WTC11 (cell line): Measurements from ENCODE around the gene ING5. TPM values are rescaled to one million over a fixed set of nuclear protein-coding genes. Genes with fewer than 3 reads are reported as not detected.

Experiments
- ATAC-seq: fragments of 200-7000 bp; cut with Tn5 transposase; 2 replicates; pipeline ENCODE4 v1.10.0; 2021; ENCODE audit warnings: mild to moderate bottlenecking, moderate library complexity
- CTCF ChIA-PET: fragments of 300-600 bp; sonication (Branson Sonifier 250); formaldehyde crosslinking; loops from one replicate; lab custom pipeline; 2021; ENCODE audit warnings: antibody characterized with exemption; lab: Charles Lee
- POLR2A ChIA-PET: fragments of 350-600 bp; sonication (Branson Sonifier 250); formaldehyde crosslinking; loops from one replicate; lab custom pipeline; 2021; ENCODE audit warnings: antibody characterized with exemption; lab: Charles Lee
- DNase-seq: peaks from one replicate; pipeline ENCODE4 v3.0.0; 2021; ENCODE audit warnings: low spot score
- H3K27ac Mint-ChIP-seq: 2 replicates; pipeline ENCODE4 v1.8.0; 2021; ENCODE audit warnings: mixed read lengths
- H3K27me3 Mint-ChIP-seq: 2 replicates; pipeline ENCODE4 v1.8.0; 2021; ENCODE audit warnings: low read depth, mild to moderate bottlenecking, moderate library complexity, mixed read lengths
- H3K36me3 Mint-ChIP-seq: 2 replicates; pipeline ENCODE4 v1.8.0; 2021; ENCODE audit warnings: mixed read lengths
- H3K4me1 Mint-ChIP-seq: 2 replicates; pipeline ENCODE4 v1.8.0; 2022; ENCODE audit warnings: mixed read lengths
- H3K4me3 Mint-ChIP-seq: 2 replicates; pipeline ENCODE4 v1.8.0; 2021; ENCODE audit warnings: mild to moderate bottlenecking, moderate library complexity, mixed read lengths
- H3K9me3 Mint-ChIP-seq: 2 replicates; pipeline ENCODE4 v1.8.0; 2021; ENCODE audit warnings: mixed read lengths
- CBFB ChIP-seq: sonication (generic); formaldehyde crosslinking; IDR thresholded peaks from 2 replicates; pipeline ENCODE4 v1.8.1; 2022; ENCODE audit warnings: mild to moderate bottlenecking, low read depth, missing genetic modification reagents
- CTCF ChIP-seq: fragments of 200-600 bp; IDR thresholded peaks from 2 replicates; pipeline ENCODE4 v1.8.0; 2022; ENCODE audit warnings: antibody characterized with exemption
- EMX1 ChIP-seq: fragments of 250-450 bp; sonication (Bioruptor Pico); IDR thresholded peaks from 2 replicates; pipeline ENCODE4 v1.8.0; 2021; ENCODE audit warnings: mild to moderate bottlenecking
- FOXP4 ChIP-seq: sonication (generic); formaldehyde crosslinking; IDR thresholded peaks from 2 replicates; pipeline ENCODE4 v1.8.0; 2022; ENCODE audit warnings: mild to moderate bottlenecking, missing genetic modification reagents
- GABPB1 ChIP-seq: sonication (generic); formaldehyde crosslinking; IDR thresholded peaks from 2 replicates; pipeline ENCODE4 v1.8.1; 2023; ENCODE audit warnings: mild to moderate bottlenecking, missing genetic modification reagents
- NFYB ChIP-seq: sonication (generic); formaldehyde crosslinking; conservative IDR thresholded peaks from 2 replicates; pipeline ENCODE4 v1.8.0; 2022; ENCODE audit warnings: low read depth, missing genetic modification reagents
- RELA ChIP-seq: sonication (generic); formaldehyde crosslinking; IDR thresholded peaks from 2 replicates; pipeline ENCODE4 v1.8.1; 2022; ENCODE audit warnings: missing genetic modification reagents, mild to moderate bottlenecking, borderline replicate concordance
- SMAD4 ChIP-seq: sonication (generic); formaldehyde crosslinking; IDR thresholded peaks from 2 replicates; pipeline ENCODE4 v1.8.0; 2022; ENCODE audit warnings: mild to moderate bottlenecking, missing genetic modification reagents
- SOX15 ChIP-seq: fragments of 250-450 bp; sonication (Bioruptor Pico); IDR thresholded peaks from 2 replicates; pipeline ENCODE4 v1.9.0; 2021; ENCODE audit warnings: mild to moderate bottlenecking
- TP53 ChIP-seq: sonication (generic); formaldehyde crosslinking; IDR thresholded peaks from 2 replicates; pipeline ENCODE4 v1.8.1; 2023; ENCODE audit warnings: mild to moderate bottlenecking, missing genetic modification reagents
- ZBTB21 ChIP-seq: sonication (generic); formaldehyde crosslinking; IDR thresholded peaks from 2 replicates; pipeline ENCODE4 v1.8.1; 2023; ENCODE audit warnings: mild to moderate bottlenecking, missing genetic modification reagents, borderline replicate concordance
- ZBTB43 ChIP-seq: sonication (generic); formaldehyde crosslinking; IDR thresholded peaks from 2 replicates; pipeline ENCODE4 v1.8.1; 2023; ENCODE audit warnings: mild to moderate bottlenecking, missing genetic modification reagents
- ZNF138 ChIP-seq: sonication (generic); formaldehyde crosslinking; conservative IDR thresholded peaks from 2 replicates; pipeline ENCODE4 v1.8.1; 2022; ENCODE audit warnings: mild to moderate bottlenecking, moderate library complexity, missing genetic modification reagents
- ZNF317 ChIP-seq: sonication (generic); formaldehyde crosslinking; IDR thresholded peaks from 2 replicates; pipeline ENCODE4 v1.8.1; 2023; ENCODE audit warnings: low read depth, mild to moderate bottlenecking, moderate library complexity, missing genetic modification reagents, borderline replicate concordance
- ZNF416 ChIP-seq: fragments of 250-450 bp; sonication (Bioruptor Pico); IDR thresholded peaks from 2 replicates; pipeline ENCODE4 v1.9.0; 2021; ENCODE audit warnings: mild to moderate bottlenecking, inconsistent platforms
- ZNF671 ChIP-seq: fragments of 250-450 bp; sonication (Bioruptor Pico); IDR thresholded peaks from 2 replicates; pipeline ENCODE4 v1.8.0; 2021; ENCODE audit warnings: mild to moderate bottlenecking
- total RNA-seq: library from RNA; stranded (reverse); gene quantifications from 3 replicates; pipeline ENCODE4 v1.2.3, GENCODE V29; 2021
- TF ChIP-seq, protein P1 (sequence below): sonication (generic); formaldehyde crosslinking; IDR thresholded peaks from 2 replicates; pipeline ENCODE4 v1.8.0; 2022; ENCODE audit warnings: mild to moderate bottlenecking, missing genetic modification reagents
- TF ChIP-seq, protein P2 (sequence below): sonication (generic); formaldehyde crosslinking; IDR thresholded peaks from 2 replicates; pipeline ENCODE4 v1.8.1; 2023; ENCODE audit warnings: mild to moderate bottlenecking, missing genetic modification reagents

The ING5 gene
- total RNA-seq, 1 experiment from 2014 or later = 43.1 TPM

- Mint-ChIP-seq H3K27ac (no peak overlapping the region), H3K4me3 (no peak overlapping the region), H3K4me1 (no peaks in the 10 kb centered on the region), H3K27me3 (no peaks in the 10 kb centered on the region), H3K36me3 (peaks cover 61% of the 10 kb centered on the region), H3K9me3 (peaks cover 19% of the 10 kb centered on the region)
- no peak for TF ChIP-seq ZNF671 (CRISPR knock-in tag)
- TF ChIP-seq GABPB1 (CRISPR knock-in tag) = no peak
- no peak for TF ChIP-seq EMX1
- no peak for TF ChIP-seq NFYB (CRISPR knock-in tag)
- no peak for DNase-seq
- POLR2A ChIA-PET = no interaction called here
- CTCF ChIA-PET = interaction anchor here (0.7 kb wide), 1 partner anchor 20 kb away, joined by 3 read pairs; no protein-coding TSS in a partner anchor
- no peak for ATAC-seq
Observed at GRCh38 chr2:241721852-241722251, 20.0 kb downstream of the ING5 start.

- Mint-ChIP-seq H3K4me3 (no peak overlapping the region), H3K36me3 (peaks cover 55% of the 10 kb centered on the region), H3K4me1 (no peaks in the 10 kb centered on the region), H3K9me3 (peaks cover 19% of the 10 kb centered on the region), H3K27me3 (no peaks in the 10 kb centered on the region), H3K27ac (no peak overlapping the region)
- CTCF ChIA-PET = no interaction called here
- DNase-seq (no peak), ATAC-seq (no peak)
- POLR2A ChIA-PET = no interaction called here
- TF ChIP-seq ZNF416 (CRISPR knock-in tag) = no peak
Observed at GRCh38 chr2:241722896-241723454, 21.1 kb downstream of the ING5 start.

GRCh38 chr2:241724259-241724974 lies 22.6 kb downstream of the ING5 start:
- no peak overlapping the region for H3K27ac Mint-ChIP-seq
- no peaks in the 10 kb centered on the region for H3K4me1 Mint-ChIP-seq
- H3K36me3 Mint-ChIP-seq = peaks cover 53% of the 10 kb centered on the region
- CTCF ChIA-PET = interaction anchor here (1.0 to 2.5 kb wide), 3 partner anchors 9 to 49 kb away, joined by 3 to 11 read pairs (median 6); partner anchors contain the start of genes D2HGDH and ING5
- peaks cover 19% of the 10 kb centered on the region for H3K9me3 Mint-ChIP-seq
- H3K4me3 Mint-ChIP-seq = no peak overlapping the region
- TF ChIP-seq, protein P1, sequence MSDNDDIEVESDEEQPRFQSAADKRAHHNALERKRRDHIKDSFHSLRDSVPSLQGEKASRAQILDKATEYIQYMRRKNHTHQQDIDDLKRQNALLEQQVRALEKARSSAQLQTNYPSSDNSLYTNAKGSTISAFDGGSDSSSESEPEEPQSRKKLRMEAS (CRISPR knock-in tag) = peak; percentile 52; the same call in 1 of the 2 replicates
- TF ChIP-seq CTCF (peak; percentile 29; the same call in 1 of the 2 replicates), ZNF138 (CRISPR knock-in tag) (no peak)
- H3K27me3 Mint-ChIP-seq = no peaks in the 10 kb centered on the region
- POLR2A ChIA-PET = no interaction called here
- ATAC-seq (peak; percentile 88), DNase-seq (peak; percentile 72)

GRCh38 chr2:241724975-241725870 lies 23.4 kb downstream of the ING5 start:
- no peak for TF ChIP-seq ZBTB43 (CRISPR knock-in tag)
- no peak for TF ChIP-seq ZBTB21 (CRISPR knock-in tag)
- no peak for TF ChIP-seq FOXP4 (CRISPR knock-in tag)
- TF ChIP-seq GABPB1 (CRISPR knock-in tag) = no peak
- TF ChIP-seq TP53 (CRISPR knock-in tag) = no peak
- TF ChIP-seq RELA (CRISPR knock-in tag) = no peak
- TF ChIP-seq ZNF317 (CRISPR knock-in tag) = no peak
- TF ChIP-seq, protein P2, sequence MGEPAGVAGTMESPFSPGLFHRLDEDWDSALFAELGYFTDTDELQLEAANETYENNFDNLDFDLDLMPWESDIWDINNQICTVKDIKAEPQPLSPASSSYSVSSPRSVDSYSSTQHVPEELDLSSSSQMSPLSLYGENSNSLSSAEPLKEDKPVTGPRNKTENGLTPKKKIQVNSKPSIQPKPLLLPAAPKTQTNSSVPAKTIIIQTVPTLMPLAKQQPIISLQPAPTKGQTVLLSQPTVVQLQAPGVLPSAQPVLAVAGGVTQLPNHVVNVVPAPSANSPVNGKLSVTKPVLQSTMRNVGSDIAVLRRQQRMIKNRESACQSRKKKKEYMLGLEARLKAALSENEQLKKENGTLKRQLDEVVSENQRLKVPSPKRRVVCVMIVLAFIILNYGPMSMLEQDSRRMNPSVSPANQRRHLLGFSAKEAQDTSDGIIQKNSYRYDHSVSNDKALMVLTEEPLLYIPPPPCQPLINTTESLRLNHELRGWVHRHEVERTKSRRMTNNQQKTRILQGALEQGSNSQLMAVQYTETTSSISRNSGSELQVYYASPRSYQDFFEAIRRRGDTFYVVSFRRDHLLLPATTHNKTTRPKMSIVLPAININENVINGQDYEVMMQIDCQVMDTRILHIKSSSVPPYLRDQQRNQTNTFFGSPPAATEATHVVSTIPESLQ (CRISPR knock-in tag) = no peak
- no peak for TF ChIP-seq CBFB
- no peak for TF ChIP-seq SMAD4 (CRISPR knock-in tag)
- TF ChIP-seq SOX15 (CRISPR knock-in tag) = no peak
- ATAC-seq (no peak), DNase-seq (no peak)
- no peaks in the 10 kb centered on the region for H3K27me3 Mint-ChIP-seq
- H3K4me3 Mint-ChIP-seq = no peak overlapping the region
- no peak overlapping the region for H3K27ac Mint-ChIP-seq
- no peaks in the 10 kb centered on the region for H3K4me1 Mint-ChIP-seq
- CTCF ChIA-PET = interaction anchor here (2.5 kb wide), 1 partner anchor 9 kb away, joined by 11 read pairs; the partner anchor contains the start of gene D2HGDH
- POLR2A ChIA-PET = no interaction called here
- H3K9me3 Mint-ChIP-seq = peaks cover 19% of the 10 kb centered on the region
- H3K36me3 Mint-ChIP-seq = peaks cover 45% of the 10 kb centered on the region
